Myocyte (in vitro differentiated cells): ENCODE data around the gene CREB3. TPM values are rescaled to one million over a fixed set of nuclear protein-coding genes. Genes with fewer than 3 reads are reported as not detected.

Experiments
- DNase-seq: peaks from one replicate; pipeline ENCODE4 v3.0.0-alpha.2; 2012; ENCODE audit warnings: low read depth
- total RNA-seq: library from RNA; depleted of rRNA; stranded (reverse); fragments of >200 nt; gene quantifications from 2 replicates; pipeline ENCODE4 v1.2.3, GENCODE V29; 2014

CREB3 gene
- total RNA-seq, 1 donor from 2014 or later: 79.9 TPM

DNA sequence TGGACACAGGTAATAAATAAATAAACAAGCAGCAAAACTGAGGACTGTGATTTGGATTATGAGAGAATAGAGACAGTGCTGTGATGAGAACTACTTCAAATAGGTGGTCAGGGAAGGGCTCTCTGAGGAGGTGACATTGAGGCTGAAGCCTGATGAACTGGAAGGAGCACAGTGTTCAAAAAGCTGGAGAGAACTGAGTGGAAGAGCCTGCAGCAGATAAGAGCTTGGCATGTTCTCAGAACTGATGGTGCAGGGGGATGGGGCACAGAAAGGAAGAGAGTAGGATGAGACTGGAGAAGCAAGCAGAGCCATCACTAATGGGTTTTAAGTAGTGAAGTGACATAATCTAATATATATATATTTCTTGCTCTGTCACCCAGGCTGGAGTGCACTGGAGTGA lies 31.5 kb upstream of the CREB3 start:
- no peak for DNase-seq

DNA sequence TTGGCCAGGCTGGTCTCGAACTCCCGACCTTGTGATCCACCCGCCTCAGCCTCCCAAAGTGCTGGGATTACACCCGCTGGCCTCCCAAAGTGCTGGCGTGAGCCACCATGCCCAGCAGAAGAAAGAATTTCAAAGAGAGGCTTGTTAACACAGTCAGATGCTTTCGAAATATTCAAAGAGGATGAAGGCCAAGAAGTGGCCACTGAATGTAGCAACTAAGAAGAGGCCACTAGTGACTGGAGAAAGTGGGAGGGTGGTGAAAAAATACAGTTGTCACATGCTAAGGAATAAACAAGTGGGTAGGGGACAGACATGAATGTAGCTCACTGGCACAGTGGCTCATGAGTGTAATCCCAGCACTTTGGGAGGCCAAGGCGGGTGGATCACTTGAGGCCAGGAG lies 29.8 kb upstream of the CREB3 start:
- no peak for DNase-seq

DNA sequence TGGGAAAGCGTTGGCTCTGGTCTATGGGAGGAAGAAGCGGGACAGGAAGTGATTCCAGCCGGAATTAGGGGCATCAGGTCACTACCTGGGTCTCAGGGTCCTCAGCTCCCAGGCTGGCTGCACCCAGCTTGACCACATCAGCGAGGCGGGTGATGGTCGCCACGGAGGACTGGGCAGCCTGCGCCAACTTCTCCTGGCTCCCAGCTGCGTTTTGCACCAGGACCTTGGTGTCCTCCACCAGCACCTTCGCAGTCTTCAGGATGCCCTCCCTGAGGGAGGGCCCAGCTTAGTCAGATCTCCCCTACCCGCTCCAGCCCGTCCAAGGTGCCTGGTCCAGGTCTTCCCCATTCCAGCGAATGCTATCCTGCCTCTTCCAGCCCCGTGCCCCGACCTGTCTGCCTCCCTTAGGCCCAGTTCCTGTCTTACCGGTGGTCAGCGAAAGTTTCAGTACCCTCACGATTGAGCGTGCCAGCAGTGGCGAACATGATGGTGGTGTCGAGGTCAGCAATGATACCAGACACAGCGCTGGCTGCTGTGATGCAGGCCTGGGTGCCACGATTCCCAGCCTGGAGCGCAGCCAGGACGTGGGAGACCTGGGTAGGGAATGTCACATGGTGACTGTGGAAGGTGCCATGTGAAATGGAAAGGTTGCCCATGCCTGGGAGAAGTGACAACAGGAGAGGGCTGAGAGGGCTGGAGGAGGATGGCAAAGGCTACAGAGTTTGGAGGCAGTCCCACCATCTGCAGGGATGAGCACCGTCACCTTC lies 28.4 kb upstream of the CREB3 start:
- DNase-seq: no peak

DNA sequence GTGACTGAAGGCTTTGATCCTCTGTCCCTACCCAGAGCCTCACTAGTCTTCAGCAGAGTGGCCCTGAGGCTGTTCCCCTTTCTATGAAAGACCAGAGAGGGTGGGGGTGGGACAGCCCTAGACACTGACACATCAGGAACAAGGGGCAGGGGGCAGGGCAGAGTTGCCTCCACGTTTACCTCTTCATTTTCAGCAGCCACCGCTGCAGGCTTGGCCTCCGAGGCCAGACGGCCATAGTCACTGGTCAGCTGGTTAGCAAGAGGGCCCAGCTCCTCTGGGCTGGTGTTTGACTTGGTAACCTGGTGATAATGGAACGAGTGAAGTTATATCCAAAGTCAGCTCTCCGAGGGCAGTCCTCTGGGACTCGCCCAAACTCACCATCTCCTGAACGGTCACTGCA lies 27.1 kb upstream of the CREB3 start:
- DNase-seq: no peak

DNA sequence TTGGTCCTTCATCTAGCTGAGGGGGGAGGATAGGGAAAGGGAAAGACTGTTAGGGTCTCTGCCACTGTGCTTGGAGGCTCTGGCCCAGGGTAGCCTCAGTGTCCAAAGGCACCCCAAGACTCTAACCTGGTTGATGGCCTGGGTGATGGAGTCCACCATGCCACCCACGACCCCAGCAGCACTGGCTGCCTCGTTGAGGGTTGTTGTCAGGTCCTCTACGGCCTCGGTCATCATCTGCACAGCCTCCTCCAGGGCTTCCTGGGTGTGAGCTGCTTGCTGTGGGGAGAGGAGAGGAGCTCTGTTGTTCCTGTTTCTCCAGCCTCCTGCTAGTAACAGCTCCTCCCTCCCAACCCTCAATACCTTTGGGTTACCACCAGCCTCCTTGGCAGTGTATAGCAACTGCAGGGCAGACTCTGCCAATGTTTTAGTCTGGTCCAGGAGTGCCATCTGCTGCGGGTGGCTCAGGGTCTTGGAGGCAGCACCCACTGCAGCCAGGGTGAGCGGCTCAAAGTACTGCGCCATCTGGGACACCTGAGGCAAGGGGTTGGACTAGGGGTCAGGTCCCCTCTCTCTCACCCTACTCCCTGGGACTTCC lies 26.5 kb upstream of the CREB3 start:
- no peak for DNase-seq

DNA sequence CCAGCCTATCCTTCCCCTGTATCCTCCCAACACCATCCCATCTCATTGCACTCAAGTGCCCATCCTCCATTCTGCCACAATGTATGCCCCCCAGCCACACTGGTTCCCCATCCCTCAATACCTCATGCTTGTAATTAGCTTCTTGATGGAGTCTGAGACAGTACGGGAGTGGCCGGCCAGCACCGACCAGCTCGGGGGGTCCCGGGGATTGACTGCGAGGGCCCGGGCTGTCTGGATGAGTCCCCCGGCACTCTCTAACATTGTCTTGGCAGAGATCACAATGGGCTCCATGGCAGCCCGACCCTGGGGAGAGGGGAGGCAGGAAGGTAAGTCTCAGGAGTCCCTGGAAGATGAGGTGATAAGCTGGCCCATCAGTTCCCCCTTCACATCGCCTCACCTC lies 25.5 kb upstream of the CREB3 start:
- no peak for DNase-seq

DNA sequence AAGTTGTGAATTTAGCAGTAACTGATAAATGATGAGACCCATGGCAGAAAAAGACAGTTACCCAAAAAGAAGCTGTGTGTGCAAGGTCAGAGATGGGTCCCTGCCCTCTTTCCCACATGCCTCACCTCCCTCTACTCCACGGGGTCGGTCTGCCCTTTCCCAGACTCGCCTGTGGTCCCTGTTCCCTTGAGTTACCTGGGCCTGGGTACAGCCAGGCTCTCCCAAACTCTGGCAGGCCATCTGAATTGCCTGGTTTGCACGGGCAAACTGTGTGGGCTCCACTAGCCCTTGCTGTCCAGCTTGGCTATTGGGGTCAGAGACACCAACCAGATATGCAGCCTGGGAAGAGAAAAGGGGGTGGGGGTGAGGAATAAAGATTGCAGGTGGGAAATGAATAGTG lies 24.3 kb upstream of the CREB3 start:
- DNase-seq: no peak

DNA sequence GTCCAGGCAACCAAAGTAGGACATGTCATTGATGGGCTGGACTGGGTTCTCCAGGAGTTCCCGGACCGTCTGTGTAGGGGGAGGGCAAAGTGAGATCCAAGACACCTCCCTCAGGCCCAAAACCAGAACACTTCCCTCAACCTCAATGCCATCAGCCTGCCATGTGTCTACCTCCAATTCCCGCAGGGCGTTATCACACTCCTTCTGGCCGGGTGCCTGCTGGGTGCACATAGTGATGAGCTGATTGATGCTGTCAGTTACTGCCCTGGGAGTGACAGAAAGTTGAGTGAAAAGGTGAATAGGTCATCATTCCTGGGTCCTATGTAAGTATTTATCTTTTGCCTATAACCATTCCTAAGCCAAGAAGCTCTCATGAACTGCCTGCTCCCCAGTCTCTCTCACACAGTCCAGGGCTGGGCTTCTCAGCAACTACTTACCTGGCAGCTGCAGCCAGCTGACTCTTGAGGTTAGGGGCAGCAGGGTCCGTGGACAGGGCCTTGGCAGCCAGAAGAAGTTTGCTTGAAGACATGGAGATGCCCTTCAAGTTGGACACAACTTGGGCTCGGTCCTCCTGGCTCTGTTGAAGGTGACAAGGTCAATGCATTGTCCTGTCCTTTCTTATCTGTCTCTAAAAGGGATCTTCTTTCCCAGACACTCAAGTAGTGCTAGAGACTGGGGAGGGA lies 21.5 kb upstream of the CREB3 start:
- DNase-seq: no peak

DNA sequence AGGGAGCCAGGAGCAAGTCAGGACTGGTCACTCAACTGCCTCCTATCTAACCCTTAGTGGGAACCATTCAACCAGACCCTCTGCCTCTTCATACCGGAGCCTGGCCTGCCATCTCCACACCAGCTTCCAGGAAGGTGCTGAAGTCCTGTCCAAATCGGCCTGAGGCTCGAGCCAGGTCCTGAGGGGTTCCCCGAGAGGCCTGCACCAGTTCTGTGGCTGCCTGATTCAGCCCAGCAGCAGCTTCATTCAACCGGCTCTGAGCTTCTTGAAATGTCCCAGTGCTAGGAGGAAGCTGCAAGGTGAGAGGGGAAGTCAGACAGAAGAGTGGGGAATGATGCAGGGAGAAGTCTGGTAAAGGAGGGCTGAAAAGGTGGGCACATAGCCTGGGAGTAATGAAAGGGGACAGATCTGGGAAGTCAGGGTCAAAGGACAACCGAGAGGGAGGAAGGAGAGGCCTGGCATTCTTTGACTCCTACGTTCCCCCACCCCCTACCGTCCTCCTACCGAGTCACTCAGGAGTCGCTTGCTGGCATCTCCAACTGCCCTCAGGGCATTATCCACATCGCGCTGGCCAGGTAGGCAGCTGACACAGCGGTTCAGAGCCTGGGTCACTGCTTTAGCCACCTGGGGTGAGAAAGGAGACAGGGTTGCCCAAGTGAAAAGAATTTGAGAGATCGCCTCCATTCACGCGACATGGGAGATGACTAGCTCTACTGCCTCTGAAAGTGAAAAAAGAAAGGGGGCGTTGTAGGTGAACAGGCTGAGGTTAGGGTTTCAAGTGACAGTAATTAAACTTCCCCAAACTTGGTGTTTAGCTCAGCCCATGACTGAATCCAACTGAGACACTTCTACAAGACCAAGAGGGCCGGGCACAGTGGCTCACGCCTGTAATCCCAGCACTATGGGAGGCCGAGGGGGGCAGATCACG lies 20.7 kb upstream of the CREB3 start:
- no peak for DNase-seq

DNA sequence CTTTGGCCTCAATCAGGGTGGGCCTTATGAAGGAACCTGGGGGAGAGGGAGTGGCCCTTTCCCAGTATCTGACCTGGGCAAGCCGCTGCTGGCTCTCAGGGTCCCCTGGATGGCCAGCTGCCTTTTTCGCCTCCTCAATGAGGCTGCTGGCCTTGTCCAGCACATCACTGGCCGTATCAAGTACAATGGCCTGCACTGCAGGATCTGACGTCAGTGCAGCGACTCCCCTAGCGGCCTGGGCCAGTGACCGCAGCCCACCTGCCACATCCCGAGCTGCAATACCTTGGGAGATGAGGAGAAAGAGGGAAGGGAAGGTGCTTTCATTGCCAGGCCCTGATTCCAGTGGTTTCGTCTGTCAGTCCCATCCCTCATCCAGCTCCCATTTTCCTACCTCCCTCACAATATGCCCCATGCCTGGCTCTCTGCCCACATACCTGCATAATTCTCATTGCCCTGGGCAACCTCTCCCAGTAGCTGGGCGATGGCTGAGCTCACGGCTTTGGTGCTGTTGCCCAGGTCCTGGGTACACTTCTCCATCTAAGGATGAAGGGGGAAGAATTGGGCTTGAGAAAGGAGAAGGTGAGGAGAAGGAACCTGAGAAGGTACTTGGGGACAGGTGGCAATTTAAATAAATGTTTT lies 19.6 kb upstream of the CREB3 start:
- no peak for DNase-seq

DNA sequence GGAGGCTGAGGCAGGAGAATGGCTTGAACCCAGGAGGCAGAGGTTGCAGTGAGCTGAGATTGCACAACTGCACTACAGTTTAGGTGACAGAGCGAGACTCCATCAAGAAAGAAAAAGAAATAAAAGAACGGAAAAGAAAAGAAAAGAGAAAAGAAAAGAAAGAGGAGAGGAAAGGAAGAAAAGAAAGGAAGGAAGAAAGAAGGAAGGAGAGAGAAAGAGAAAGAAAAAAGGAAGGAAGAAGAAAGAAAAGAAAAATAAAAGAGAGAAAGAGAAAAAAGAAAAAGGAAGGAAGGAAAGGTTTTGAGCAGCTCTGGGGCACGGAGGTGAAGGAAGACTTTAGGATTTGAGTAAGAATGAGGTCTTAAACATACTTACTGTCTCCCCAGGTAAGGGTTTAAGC lies 18.9 kb upstream of the CREB3 start:
- no peak for DNase-seq

DNA sequence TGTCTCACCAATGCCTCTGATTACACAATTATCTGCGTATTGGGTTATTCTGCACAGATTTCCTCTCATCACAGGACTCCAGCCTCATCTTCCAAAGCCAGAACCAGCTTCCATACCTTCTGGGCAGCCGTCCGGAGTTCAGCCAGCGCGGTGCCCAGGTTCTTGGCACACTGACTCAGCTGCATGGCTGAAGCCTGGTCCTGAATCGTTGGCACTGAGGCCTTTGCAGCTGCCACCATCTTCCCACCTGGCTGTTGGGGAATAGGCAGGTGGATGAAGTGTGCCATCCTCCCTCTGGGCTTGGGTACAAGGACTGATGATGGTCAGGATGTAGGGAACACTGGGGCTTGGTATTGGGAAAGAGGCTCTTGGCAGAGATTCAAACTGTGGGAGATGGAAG lies 18.3 kb upstream of the CREB3 start:
- no peak for DNase-seq

DNA sequence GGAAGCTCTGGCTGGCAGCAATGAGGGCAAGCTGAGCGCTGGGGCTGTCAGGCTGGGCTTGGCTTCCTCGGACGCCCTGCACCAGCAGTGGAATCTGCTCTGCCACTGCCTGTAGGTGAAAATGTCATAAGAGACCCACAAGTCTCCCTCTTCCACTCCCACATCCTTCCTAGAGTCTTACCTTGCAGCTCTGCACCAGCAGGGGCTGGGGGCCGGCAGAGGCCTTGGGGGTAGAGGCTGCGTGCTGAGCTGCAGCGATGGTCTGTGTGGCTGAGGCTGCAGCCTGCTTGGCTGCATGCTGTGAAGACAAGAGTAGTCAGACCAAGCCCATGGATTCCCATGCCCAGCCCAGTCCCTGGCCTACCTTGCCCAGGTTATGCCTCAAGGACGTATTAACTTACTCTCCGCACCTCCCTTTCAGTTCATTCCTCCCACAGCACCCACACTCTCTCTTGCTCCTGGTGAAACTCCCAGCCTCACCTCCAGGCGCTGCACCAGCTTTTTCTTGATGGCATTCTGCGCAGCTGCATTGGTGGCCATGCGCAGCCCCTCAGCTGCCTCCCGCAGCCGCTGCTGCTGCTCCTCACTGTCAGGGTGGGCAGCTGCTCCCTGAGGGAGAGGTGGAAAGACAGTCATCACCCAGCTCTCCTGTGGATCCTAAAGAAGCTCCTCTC lies 17.8 kb upstream of the CREB3 start:
- no peak for DNase-seq

DNA sequence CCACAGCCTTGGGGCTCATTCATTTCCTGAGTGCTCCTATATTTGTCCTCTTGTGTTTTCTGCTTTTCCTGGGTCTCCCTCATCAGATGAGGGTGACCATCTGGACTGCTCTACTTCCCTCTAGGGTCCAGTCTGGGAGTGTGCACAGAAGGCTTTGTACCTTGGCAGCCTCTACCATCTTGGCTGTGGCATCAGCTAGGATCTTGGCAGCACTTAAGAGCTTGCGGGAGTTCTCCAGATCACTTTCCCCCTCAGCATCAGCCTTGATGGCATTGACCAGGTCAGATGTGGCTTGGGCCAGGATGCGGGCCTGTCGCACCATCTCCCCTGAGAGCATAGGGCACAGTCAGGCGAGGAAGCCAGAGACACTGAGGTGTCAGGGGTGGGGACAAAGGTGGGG lies 16.2 kb upstream of the CREB3 start:
- no peak for DNase-seq

DNA sequence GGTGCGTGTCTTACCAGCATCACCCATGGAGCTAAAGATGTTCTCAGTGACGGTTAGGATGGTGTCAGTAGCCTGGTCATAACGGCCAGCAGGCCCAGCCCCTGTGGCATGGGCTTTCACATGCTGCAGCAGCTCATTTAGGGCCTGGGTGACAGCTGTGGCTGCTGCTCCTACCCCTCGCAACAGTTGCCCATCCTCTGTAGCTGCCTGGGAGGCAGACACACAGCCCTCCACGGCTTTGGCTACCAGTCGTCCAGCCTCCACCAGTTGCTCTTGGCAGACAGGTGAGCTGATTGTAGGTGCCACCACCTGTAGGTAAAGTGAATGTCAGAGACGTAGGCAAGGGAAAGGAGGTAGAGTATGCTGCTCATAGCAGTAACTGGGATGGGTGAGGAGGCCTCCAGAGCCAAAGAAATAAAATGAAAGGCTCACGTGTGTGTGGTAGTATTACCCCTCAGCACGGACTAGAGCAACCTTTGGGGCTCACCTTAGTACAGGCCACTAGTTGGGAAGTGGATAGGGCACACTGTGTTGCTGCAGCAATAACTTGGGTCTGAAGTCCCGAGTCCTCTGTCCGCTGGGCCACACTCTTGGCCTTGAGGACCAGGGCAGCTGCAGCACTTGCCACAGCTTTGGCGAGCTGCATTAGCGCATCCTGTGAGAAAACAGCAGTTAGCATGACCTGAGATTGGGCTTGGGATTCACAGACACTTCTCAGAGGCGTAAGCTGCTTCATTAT lies 15.2 kb upstream of the CREB3 start:
- DNase-seq: peak; percentile 56

DNA sequence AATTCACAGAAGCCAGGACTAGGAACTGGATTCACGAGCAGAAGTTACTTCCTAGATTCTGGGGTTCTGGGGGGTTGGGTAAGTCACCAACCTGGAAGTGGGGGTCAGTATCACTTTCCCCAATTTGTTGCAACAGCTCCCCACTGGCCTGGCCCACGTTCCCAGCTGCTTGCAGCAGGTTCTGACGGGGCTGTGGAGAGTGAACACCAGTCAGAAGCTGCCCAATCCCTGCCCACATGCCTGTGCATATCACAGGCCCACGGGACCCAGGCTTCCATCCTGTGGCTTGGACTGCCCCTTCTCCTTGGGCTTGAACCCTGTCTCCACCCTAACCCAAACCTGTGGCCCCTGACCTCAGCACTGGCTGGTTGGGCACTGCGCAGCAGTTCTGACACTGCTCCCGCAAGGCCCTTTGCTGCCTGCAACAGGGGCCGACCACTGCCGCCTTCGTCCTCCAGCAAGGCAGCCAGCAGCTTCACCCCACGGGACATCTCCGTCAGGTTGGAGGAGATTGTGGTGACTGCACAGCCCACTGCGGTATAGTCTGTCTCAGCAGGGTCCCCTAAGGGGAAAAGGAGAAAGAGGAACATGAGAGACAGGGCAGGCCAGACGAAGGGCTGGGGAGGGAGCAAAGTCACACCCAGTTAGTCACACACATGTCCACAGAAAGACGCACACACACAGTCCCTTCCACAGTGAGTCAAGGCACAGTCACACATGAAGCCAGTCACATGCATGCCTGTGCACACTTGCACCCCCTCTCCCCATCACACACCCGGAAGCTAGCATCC lies 13.6 kb upstream of the CREB3 start:
- DNase-seq: no peak

DNA sequence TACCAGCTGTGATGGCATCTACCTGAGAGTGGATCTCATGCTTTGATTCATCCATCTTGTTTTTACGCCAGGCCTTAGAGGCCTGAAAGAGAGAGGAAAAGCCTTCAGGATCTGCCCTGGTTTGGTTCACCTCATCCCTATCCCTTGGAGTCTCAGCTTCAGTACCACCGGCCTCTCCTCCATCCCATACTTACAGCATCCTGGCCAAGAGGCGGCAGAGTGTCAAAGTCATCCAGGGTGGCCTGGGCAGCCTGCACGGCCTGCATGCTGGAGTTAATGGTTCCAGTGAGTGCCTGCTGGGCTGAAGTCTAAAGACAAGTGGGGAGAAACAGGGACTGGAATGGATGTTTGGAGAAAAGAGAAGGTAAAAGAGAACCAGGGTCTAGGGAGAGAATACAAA lies 12.9 kb upstream of the CREB3 start:
- no peak for DNase-seq

DNA sequence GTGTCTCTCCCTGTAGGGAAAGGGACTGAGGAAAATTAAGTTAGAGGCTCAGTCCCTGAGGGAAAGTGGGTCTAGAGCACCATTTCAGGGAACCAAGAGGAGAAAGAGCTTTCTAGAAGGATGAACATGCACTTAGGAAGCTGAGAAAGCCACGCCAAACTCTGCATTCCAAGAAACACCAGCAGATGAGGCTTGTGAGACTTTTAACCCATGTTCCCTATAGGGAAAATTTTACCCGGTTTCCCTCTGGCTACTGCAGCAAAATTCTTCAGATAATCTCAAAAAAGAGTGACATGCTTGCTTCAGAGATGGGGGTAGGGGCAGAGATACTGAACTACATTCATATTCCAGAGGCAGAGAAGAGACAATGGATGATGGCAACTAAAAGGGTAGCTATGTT lies 9.0 kb upstream of the CREB3 start:
- DNase-seq: no peak

DNA sequence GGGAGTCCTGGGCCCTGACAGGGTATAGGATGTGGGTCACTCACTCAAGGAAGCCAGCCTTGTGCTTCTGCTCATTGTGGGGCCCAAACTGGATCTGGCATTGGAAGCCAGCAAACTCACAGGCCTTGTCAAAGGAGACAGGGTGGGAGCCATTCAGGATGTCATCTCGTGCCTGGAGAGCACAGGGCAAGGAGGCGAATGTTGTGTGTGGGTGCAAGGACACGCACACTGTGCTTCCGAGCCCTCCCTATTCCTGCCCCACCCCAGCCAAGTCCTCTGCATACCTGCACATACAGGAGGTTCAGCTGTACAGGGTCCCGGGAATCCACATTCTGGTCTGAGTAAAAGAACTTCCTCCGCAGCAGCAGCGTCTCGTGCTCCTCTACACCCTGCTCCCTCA lies 8.6 kb upstream of the CREB3 start:
- DNase-seq: no peak
